ENCODE results near the gene AKAP7.

DNA sequence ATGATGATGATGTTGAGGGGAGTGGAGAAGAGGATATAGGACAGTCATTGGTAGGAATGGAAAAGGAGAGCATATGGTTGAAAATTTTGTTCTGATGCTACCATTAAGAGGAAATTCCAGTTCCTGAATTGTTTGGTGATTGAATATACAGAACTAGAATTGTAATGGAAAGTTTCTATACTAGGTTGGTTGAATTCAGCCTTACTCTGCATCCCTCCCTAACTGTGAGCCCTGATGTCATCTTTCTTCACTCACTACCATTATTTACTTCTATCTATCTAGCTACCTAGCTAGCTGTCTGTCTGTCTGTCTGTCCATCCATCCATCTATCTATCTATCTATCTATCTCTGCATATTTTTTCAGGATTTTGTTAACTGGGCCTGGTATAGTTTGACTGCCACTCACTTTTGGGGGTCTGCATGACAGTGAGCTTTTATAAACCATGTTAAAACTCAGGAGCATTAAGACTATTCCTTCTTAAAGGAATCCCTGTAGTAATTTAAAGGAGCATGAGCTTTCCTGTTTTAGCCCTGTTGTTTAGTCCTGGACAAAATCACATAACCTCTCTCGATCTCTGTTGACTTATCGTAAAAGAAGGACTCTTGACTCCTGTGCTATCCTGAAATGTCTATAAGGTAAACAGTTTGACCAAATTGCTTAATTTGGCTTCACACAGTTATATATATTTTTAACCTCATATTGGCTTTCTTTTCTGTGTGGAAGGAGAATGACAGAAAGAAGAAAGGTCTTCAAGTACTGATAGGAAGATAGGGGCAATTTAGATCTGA is 71.4 kb downstream of the AKAP7 start:
- TF ChIP-seq, protein P1, sequence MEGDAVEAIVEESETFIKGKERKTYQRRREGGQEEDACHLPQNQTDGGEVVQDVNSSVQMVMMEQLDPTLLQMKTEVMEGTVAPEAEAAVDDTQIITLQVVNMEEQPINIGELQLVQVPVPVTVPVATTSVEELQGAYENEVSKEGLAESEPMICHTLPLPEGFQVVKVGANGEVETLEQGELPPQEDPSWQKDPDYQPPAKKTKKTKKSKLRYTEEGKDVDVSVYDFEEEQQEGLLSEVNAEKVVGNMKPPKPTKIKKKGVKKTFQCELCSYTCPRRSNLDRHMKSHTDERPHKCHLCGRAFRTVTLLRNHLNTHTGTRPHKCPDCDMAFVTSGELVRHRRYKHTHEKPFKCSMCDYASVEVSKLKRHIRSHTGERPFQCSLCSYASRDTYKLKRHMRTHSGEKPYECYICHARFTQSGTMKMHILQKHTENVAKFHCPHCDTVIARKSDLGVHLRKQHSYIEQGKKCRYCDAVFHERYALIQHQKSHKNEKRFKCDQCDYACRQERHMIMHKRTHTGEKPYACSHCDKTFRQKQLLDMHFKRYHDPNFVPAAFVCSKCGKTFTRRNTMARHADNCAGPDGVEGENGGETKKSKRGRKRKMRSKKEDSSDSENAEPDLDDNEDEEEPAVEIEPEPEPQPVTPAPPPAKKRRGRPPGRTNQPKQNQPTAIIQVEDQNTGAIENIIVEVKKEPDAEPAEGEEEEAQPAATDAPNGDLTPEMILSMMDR (IDR thresholded peaks at IDR 0.05), result no peak
- no peak for TF ChIP-seq POLR2AphosphoS5 (IDR thresholded peaks at IDR 0.05)
- TF ChIP-seq EP300 (IDR thresholded peaks at IDR 0.05), result no peak
- no peak for TF ChIP-seq POLR2A (IDR thresholded peaks at IDR 0.05)

Data from gastroesophageal sphincter (tissue), 3 donors.